Activated CD4-positive, alpha-beta T cell treated with anti-CD3 and anti-CD28 coated beads for 36 hours (primary cell): ENCODE measurements around the gene PBXIP1. TPM values are rescaled to one million over a fixed set of nuclear protein-coding genes. Genes with fewer than 3 reads are reported as not detected.
"Not testable (repeated sequence)": the region's sequence is repeated elsewhere in the genome, so short reads cannot be mapped to it uniquely, and the experiment has no call there.

Source experiments
- ATAC-seq: fragments of 200-7000 bp; cut with Tn5 transposase; one replicate; pipeline ENCODE4 v1.10.0; 2021; ENCODE audit warnings: mild to moderate bottlenecking, moderate library complexity
- CTCF ChIA-PET: fragments of 350-600 bp; sonication (Branson Sonifier 250); formaldehyde crosslinking; loops from one replicate; lab custom pipeline; 2021; ENCODE audit warnings: antibody characterized with exemption; lab: Charles Lee
- POLR2A ChIA-PET: fragments of 350-600 bp; sonication (Branson Sonifier 250); formaldehyde crosslinking; loops from one replicate; lab custom pipeline; 2021; ENCODE audit warnings: antibody characterized with exemption, inconsistent platforms; lab: Charles Lee
- DNase-seq: peaks from one replicate; pipeline ENCODE4 v3.0.0-alpha.2; 2020
- H3K27ac Mint-ChIP-seq: one replicate; pipeline ENCODE4 v1.8.0; 2021; ENCODE audit warnings: mixed read lengths
- H3K27me3 Mint-ChIP-seq: one replicate; pipeline ENCODE4 v1.8.0; 2021; ENCODE audit warnings: mixed read lengths
- H3K36me3 Mint-ChIP-seq: one replicate; pipeline ENCODE4 v1.8.0; 2021; ENCODE audit warnings: low read depth, mixed read lengths
- H3K4me1 Mint-ChIP-seq: one replicate; pipeline ENCODE4 v1.8.0; 2021; ENCODE audit warnings: mixed read lengths
- H3K4me3 Mint-ChIP-seq: one replicate; pipeline ENCODE4 v1.8.0; 2021; ENCODE audit warnings: mild to moderate bottlenecking, moderate library complexity, mixed read lengths
- H3K9me3 Mint-ChIP-seq: one replicate; pipeline ENCODE4 v1.8.0; 2021; ENCODE audit warnings: low read depth, mixed read lengths
- intact Hi-C, 2 experiments: fragments of 100-400 bp; cut with DNase I in 1 of 2; cut with micrococcal nuclease in 1 of 2; formaldehyde crosslinking; loops; one replicate each; pipeline versions ENCODE4 v1.14.2 to v1.15.1; 2022 to 2024; cut with DNase I, micrococcal nuclease
- total RNA-seq, 2 experiments: library from RNA; stranded (reverse); gene quantifications; one replicate each; pipeline ENCODE4 v1.2.3, GENCODE V29; 2021

Gene PBXIP1
- total RNA-seq, 2 experiments from 2014 or later, result 22.6 to 28.1 TPM

- Mint-ChIP-seq H3K9me3 (no peaks in the 10 kb centered on the region), H3K36me3 (peaks cover 32% of the 10 kb centered on the region), H3K27me3 (no peaks in the 10 kb centered on the region), H3K4me1 (peaks cover 2% of the 10 kb centered on the region), H3K27ac (no peak overlapping the region), H3K4me3 (no peak overlapping the region)
- POLR2A ChIA-PET, result interaction anchor here (0.7 to 1.2 kb wide), 2 partner anchors 11 to 41 kb away, joined by 3 to 7 read pairs; partner anchors contain the start of gene PMVK
- no peak for DNase-seq
- intact Hi-C loops, result no loop called here
- CTCF ChIA-PET, result interaction anchor here (0.6 to 1.0 kb wide), 5 partner anchors 47 to 591 kb away, joined by 3 to 5 read pairs (median 3); no protein-coding TSS in a partner anchor
- no peak for ATAC-seq
These were observed 30.3 kb downstream of the PBXIP1 start for GRCh38 chr1:154925335-154926170.

- no peak for ATAC-seq
- Mint-ChIP-seq H3K9me3 (no peaks in the 10 kb centered on the region), H3K36me3 (peaks cover 27% of the 10 kb centered on the region), H3K27ac (no peak overlapping the region), H3K4me1 (peaks cover 2% of the 10 kb centered on the region), H3K27me3 (no peaks in the 10 kb centered on the region), H3K4me3 (no peak overlapping the region)
- DNase-seq, result no peak
- ChIA-PET POLR2A (no interaction called here), CTCF (no interaction called here)
- intact Hi-C loops, result no loop called here
These were observed 32.2 kb downstream of the PBXIP1 start for GRCh38 chr1:154923695-154924094.

GRCh38 chr1:154913273-154913672 is 42.6 kb downstream of the PBXIP1 start:
- Mint-ChIP-seq H3K4me1 (no peaks in the 10 kb centered on the region), H3K36me3 (peaks cover 6% of the 10 kb centered on the region), H3K27ac (no peak overlapping the region), H3K4me3 (no peak overlapping the region), H3K27me3 (no peaks in the 10 kb centered on the region), H3K9me3 (no peaks in the 10 kb centered on the region)
- ATAC-seq, result no peak
- ChIA-PET CTCF (interaction anchor here (0.6 to 0.7 kb wide), 2 partner anchors 23 to 175 kb away, joined by 3 read pairs; no protein-coding TSS in a partner anchor), POLR2A (interaction anchor here (0.6 kb wide), 1 partner anchor 35 kb away, joined by 6 read pairs; no protein-coding TSS in a partner anchor)
- intact Hi-C loops, result no loop called here
- no peak for DNase-seq

GRCh38 chr1:154912755-154913154 is 43.1 kb downstream of the PBXIP1 start:
- H3K9me3 Mint-ChIP-seq, result no peaks in the 10 kb centered on the region
- H3K27ac Mint-ChIP-seq, result no peak overlapping the region
- H3K4me1 Mint-ChIP-seq, result no peaks in the 10 kb centered on the region
- POLR2A ChIA-PET, result interaction anchor here (0.6 kb wide), 1 partner anchor 36 kb away, joined by 6 read pairs; no protein-coding TSS in a partner anchor
- no peak for DNase-seq
- H3K4me3 Mint-ChIP-seq, result no peak overlapping the region
- no peaks in the 10 kb centered on the region for H3K27me3 Mint-ChIP-seq
- ATAC-seq, result no peak
- intact Hi-C loops, result no loop called here
- CTCF ChIA-PET, result interaction anchor here (0.6 to 0.7 kb wide), 2 partner anchors 23 to 175 kb away, joined by 3 read pairs; no protein-coding TSS in a partner anchor
- H3K36me3 Mint-ChIP-seq, result peaks cover 6% of the 10 kb centered on the region

- CTCF ChIA-PET, result no interaction called here
- ATAC-seq (no peak), DNase-seq (no peak)
- intact Hi-C loops, result no loop called here
- no peaks in the 10 kb centered on the region for H3K9me3 Mint-ChIP-seq
- no peaks in the 10 kb centered on the region for H3K4me1 Mint-ChIP-seq
- POLR2A ChIA-PET, result no interaction called here
- H3K4me3 Mint-ChIP-seq, result no peak overlapping the region
- no peaks in the 10 kb centered on the region for H3K27me3 Mint-ChIP-seq
- peaks cover 5% of the 10 kb centered on the region for H3K36me3 Mint-ChIP-seq
- H3K27ac Mint-ChIP-seq, result no peak overlapping the region
These were observed 44.0 kb downstream of the PBXIP1 start for GRCh38 chr1:154911691-154912550.

GRCh38 chr1:154910851-154911250 is 45.0 kb downstream of the PBXIP1 start:
- Mint-ChIP-seq H3K4me3 (no peak overlapping the region), H3K27ac (no peak overlapping the region), H3K9me3 (no peaks in the 10 kb centered on the region), H3K36me3 (no peaks in the 10 kb centered on the region), H3K4me1 (no peaks in the 10 kb centered on the region), H3K27me3 (no peaks in the 10 kb centered on the region)
- intact Hi-C loops, result no loop called here
- ChIA-PET CTCF (interaction anchor here (1.1 kb wide), 1 partner anchor 19 kb away, joined by 3 read pairs; no protein-coding TSS in a partner anchor), POLR2A (no interaction called here)
- ATAC-seq, result no peak
- DNase-seq, result no peak

GRCh38 chr1:154908937-154909336 is 47.0 kb downstream of the PBXIP1 start:
- ChIA-PET POLR2A (no interaction called here), CTCF (no interaction called here)
- intact Hi-C loops, result no loop called here
- Mint-ChIP-seq H3K36me3 (no peaks in the 10 kb centered on the region), H3K27ac (no peak overlapping the region), H3K9me3 (no peaks in the 10 kb centered on the region), H3K4me1 (no peaks in the 10 kb centered on the region), H3K4me3 (no peak overlapping the region), H3K27me3 (no peaks in the 10 kb centered on the region)
- ATAC-seq (no peak), DNase-seq (no peak)

GRCh38 chr1:154908129-154908528 is 47.8 kb downstream of the PBXIP1 start:
- H3K27me3 Mint-ChIP-seq, H3K27ac Mint-ChIP-seq, H3K36me3 Mint-ChIP-seq, H3K4me1 Mint-ChIP-seq, DNase-seq, CTCF ChIA-PET, H3K9me3 Mint-ChIP-seq, H3K4me3 Mint-ChIP-seq, ATAC-seq, intact Hi-C loops: not testable (repeated sequence)
- POLR2A ChIA-PET, result interaction anchor here (0.7 kb wide), 1 partner anchor 64 kb away, joined by 3 read pairs; no protein-coding TSS in a partner anchor

GRCh38 chr1:154906621-154907081 is 49.2 kb downstream of the PBXIP1 start:
- POLR2A ChIA-PET, result no interaction called here

GRCh38 chr1:154902938-154903566 is 52.8 kb downstream of the PBXIP1 start:
- DNase-seq (no peak), ATAC-seq (no peak)
- H3K4me3 Mint-ChIP-seq, result no peak overlapping the region
- no peaks in the 10 kb centered on the region for H3K36me3 Mint-ChIP-seq
- ChIA-PET CTCF (no interaction called here), POLR2A (no interaction called here)
- peaks cover 2% of the 10 kb centered on the region for H3K27me3 Mint-ChIP-seq
- intact Hi-C loops, result no loop called here
- H3K9me3 Mint-ChIP-seq, result no peaks in the 10 kb centered on the region
- no peak overlapping the region for H3K27ac Mint-ChIP-seq
- H3K4me1 Mint-ChIP-seq, result no peaks in the 10 kb centered on the region

More at GRCh38 chr1:154906621-154907081, 49.2 kb downstream of the PBXIP1 start:
- intact Hi-C loops, result loop anchor here in 1 of 2 experiments (1.0 kb wide), 1 partner anchor 155 kb away; no protein-coding TSS in a partner anchor
- no peaks in the 10 kb centered on the region for H3K36me3 Mint-ChIP-seq
- ATAC-seq (peak; percentile 47), DNase-seq (no peak)
- no peak overlapping the region for H3K4me3 Mint-ChIP-seq
- H3K4me1 Mint-ChIP-seq, result no peaks in the 10 kb centered on the region
- no peaks in the 10 kb centered on the region for H3K9me3 Mint-ChIP-seq
- CTCF ChIA-PET, result interaction anchor here (0.8 to 1.2 kb wide), 4 partner anchors 45 to 260 kb away, joined by 3 read pairs; no protein-coding TSS in a partner anchor
- H3K27ac Mint-ChIP-seq, result no peak overlapping the region
- H3K27me3 Mint-ChIP-seq, result no peaks in the 10 kb centered on the region
